IMR-90 (cell line): ENCODE measurements around the gene RTP5.

ENCODE experiments used
- BHLHE40 ChIP-seq: fragments of 150-350 bp; IDR thresholded peaks from 2 replicates; pipeline ENCODE4 v1.6.1; 2016; ENCODE audit warnings: mild to moderate bottlenecking, low read depth, low read length
- CHD1 ChIP-seq: IDR thresholded peaks from 2 replicates; pipeline ENCODE4 v1.6.1; 2012; ENCODE audit warnings: low read depth, low read length, improper control_type of control experiment
- CTCF ChIP-seq: conservative IDR thresholded peaks from 2 replicates; pipeline ENCODE4 v1.5.1; 2012; ENCODE audit warnings: mild to moderate bottlenecking, low read depth, low read length, improper control_type of control experiment
- MAFK ChIP-seq: IDR thresholded peaks from 2 replicates; pipeline ENCODE4 v1.6.1; 2012; ENCODE audit warnings: low read depth, low read length, improper control_type of control experiment
- MXI1 ChIP-seq: IDR thresholded peaks from 2 replicates; pipeline ENCODE4 v1.6.1; 2012; ENCODE audit warnings: low read depth, mild to moderate bottlenecking, low read length, moderate library complexity, borderline replicate concordance
- POLR2A ChIP-seq: IDR thresholded peaks from 2 replicates; pipeline ENCODE4 v1.6.1; 2012; ENCODE audit warnings: mild to moderate bottlenecking, low read depth, low read length
- RAD21 ChIP-seq: IDR thresholded peaks from 2 replicates; pipeline ENCODE4 v1.6.1; 2012; ENCODE audit warnings: low read length, improper control_type of control experiment
- RFX5 ChIP-seq: IDR thresholded peaks from 2 replicates; pipeline ENCODE4 v1.8.0; 2012; ENCODE audit warnings: low read depth, mild to moderate bottlenecking, low read length, moderate library complexity
- SMC3 ChIP-seq: fragments of 150-350 bp; IDR thresholded peaks from 2 replicates; pipeline ENCODE4 v1.6.1; 2016; ENCODE audit warnings: low read depth, mild to moderate bottlenecking, antibody characterized with exemption, low read length, moderate library complexity
- TF ChIP-seq, protein P1 (sequence below): fragments of 150-350 bp; IDR thresholded peaks from 2 replicates; pipeline ENCODE4 v1.6.1; 2016; ENCODE audit warnings: low read depth, mild to moderate bottlenecking, low read length, moderate library complexity, borderline replicate concordance
- TF ChIP-seq, protein P2 (sequence below): fragments of 150-350 bp; IDR thresholded peaks from 2 replicates; pipeline ENCODE4 v1.6.1; 2017; ENCODE audit warnings: mild to moderate bottlenecking, antibody characterized with exemption, low read length, low read depth

- TF ChIP-seq, protein P1, sequence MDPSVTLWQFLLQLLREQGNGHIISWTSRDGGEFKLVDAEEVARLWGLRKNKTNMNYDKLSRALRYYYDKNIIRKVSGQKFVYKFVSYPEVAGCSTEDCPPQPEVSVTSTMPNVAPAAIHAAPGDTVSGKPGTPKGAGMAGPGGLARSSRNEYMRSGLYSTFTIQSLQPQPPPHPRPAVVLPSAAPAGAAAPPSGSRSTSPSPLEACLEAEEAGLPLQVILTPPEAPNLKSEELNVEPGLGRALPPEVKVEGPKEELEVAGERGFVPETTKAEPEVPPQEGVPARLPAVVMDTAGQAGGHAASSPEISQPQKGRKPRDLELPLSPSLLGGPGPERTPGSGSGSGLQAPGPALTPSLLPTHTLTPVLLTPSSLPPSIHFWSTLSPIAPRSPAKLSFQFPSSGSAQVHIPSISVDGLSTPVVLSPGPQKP, result no peak
- no peak for TF ChIP-seq RAD21
- no peak for TF ChIP-seq CTCF
- TF ChIP-seq CHD1, result no peak
- TF ChIP-seq, protein P2, sequence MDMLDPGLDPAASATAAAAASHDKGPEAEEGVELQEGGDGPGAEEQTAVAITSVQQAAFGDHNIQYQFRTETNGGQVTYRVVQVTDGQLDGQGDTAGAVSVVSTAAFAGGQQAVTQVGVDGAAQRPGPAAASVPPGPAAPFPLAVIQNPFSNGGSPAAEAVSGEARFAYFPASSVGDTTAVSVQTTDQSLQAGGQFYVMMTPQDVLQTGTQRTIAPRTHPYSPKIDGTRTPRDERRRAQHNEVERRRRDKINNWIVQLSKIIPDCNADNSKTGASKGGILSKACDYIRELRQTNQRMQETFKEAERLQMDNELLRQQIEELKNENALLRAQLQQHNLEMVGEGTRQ, result no peak
- no peak for TF ChIP-seq MAFK
- TF ChIP-seq POLR2A, result no peak
- TF ChIP-seq MXI1, result no peak
- no peak for TF ChIP-seq BHLHE40
- TF ChIP-seq RFX5, result no peak
- no peak for TF ChIP-seq SMC3
Observed at GRCh38 chr2:241891315-241891987, 21.9 kb downstream of the RTP5 start.
